ENCODE measurements around the gene ADGRG4. TPM values are rescaled to one million over a fixed set of nuclear protein-coding genes. Genes with fewer than 3 reads are reported as not detected.

ADGRG4 gene
- total and polyA plus RNA-seq, 4 donors: 0.32 to 1.5 TPM; not detected in 2

DNA sequence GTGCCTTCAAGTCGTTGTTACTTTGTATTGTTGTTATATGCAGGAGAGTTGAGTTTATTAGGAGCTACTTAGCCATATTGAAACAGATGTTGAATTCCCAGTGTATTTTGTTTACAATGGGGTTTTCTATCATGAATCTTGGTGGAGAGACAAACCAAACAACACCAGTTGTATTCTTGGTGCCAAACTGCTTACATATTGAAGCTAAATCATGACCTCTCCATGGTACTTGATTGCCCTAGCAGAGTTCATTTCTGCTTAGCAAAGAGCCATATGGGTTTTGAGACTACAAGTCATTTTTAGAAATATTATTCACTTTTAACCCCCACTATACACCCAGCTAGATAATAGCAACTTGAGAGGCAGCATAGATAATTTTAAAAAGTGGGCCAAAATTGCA lies 85.4 kb downstream of the ADGRG4 start:
- Histone ChIP-seq H3K27me3 (ENCODE audit: control insufficient read depth in 1 of 2, insufficient read depth in 2 of 2, low read length in 1 of 2) (no peaks in the 10 kb centered on the region), H3K9me3 (ENCODE audit: control insufficient read depth, low read length) (no peaks in the 10 kb centered on the region), H3K4me3 (ENCODE audit: low read length in 2 of 2) (no peak overlapping the region), H3K36me3 (ENCODE audit: control insufficient read depth in 1 of 2, insufficient read depth in 2 of 2, low read length in 1 of 2) (no peaks in the 10 kb centered on the region), H3K27ac (ENCODE audit: low read depth in 1 of 2, low read length in 2 of 2) (no peak overlapping the region), H3K4me1 (ENCODE audit: control insufficient read depth in 1 of 2, insufficient read depth in 2 of 2, low read length in 2 of 2) (no peaks in the 10 kb centered on the region)
- ATAC-seq (ENCODE audit: low FRiP score) (no peak), DNase-seq (no peak)
- 54 to 66% methylated on average over 1 of the region's 1 CpG for WGBS, 2 donors
- intact Hi-C loops (cut with DNase I): no loop called here

DNA sequence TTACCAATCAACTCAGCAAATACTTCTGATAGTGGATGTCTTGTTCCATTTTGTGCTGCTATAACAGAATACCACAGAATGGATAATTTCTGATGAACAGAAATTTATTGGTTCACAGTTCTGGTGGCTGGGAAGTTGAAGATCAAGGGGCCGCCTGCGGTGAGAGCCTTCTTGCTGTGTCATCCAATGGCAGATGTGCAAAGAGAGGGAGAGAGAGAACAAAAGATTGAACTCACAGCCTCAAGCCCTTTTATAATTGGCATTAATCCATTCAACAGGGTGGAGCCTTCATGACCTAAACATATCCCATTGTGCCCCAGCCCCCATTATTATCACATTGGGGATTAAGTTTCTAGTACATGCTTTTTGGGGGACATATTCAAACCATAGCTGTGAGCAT lies 86.1 kb downstream of the ADGRG4 start:
- H3K9me3 ChIP-seq (ENCODE audit: control insufficient read depth, low read length): no peaks in the 10 kb centered on the region
- no peaks in the 10 kb centered on the region for H3K27me3 ChIP-seq (ENCODE audit: control insufficient read depth in 1 of 2, insufficient read depth in 2 of 2, low read length in 1 of 2)
- no peak overlapping the region for H3K4me3 ChIP-seq (ENCODE audit: low read length in 2 of 2)
- no peaks in the 10 kb centered on the region for H3K36me3 ChIP-seq (ENCODE audit: control insufficient read depth in 1 of 2, insufficient read depth in 2 of 2, low read length in 1 of 2)
- intact Hi-C loops (cut with DNase I): no loop called here
- 77 to 84% methylated on average over 2 of the region's 2 CpGs for WGBS, 2 donors
- ATAC-seq (ENCODE audit: low FRiP score) (no peak), DNase-seq (no peak)
- H3K4me1 ChIP-seq (ENCODE audit: control insufficient read depth in 1 of 2, insufficient read depth in 2 of 2, low read length in 2 of 2): no peaks in the 10 kb centered on the region
- H3K27ac ChIP-seq (ENCODE audit: low read depth in 1 of 2, low read length in 2 of 2): no peak overlapping the region

DNA sequence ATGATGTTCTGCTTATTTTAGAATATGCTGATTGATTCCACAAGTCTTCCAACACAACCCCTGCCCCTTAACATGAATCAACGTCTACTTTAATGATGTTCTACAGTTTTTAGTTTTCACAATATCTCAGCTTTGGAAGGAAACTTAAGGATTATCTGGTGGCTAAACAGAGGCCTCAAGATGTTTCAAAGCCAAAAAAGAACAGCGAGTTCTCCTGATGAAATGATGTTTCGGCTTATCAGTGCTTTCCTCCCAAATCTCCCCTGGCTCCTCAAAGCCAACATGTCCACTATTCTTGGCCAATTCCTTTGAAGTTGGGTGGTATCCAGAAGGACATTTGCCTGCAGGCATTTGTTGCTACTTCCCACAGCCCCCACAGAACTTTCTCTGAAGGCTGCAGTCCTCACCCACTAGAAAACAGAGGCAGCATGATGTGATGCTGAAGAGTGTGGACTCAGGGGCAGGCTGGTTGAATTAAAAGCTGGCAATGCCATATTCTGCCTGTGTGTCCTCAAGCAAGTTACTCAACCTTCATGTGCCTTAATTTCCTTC lies 87.3 kb downstream of the ADGRG4 start:
- Histone ChIP-seq H3K4me3 (ENCODE audit: low read length in 2 of 2) (no peak overlapping the region), H3K9me3 (ENCODE audit: control insufficient read depth, low read length) (no peaks in the 10 kb centered on the region), H3K27ac (ENCODE audit: low read depth in 1 of 2, low read length in 2 of 2) (no peak overlapping the region), H3K4me1 (ENCODE audit: control insufficient read depth in 1 of 2, insufficient read depth in 2 of 2, low read length in 2 of 2) (no peaks in the 10 kb centered on the region), H3K36me3 (ENCODE audit: control insufficient read depth in 1 of 2, insufficient read depth in 2 of 2, low read length in 1 of 2) (no peaks in the 10 kb centered on the region), H3K27me3 (ENCODE audit: control insufficient read depth in 1 of 2, insufficient read depth in 2 of 2, low read length in 1 of 2) (no peaks in the 10 kb centered on the region)
- no peak for DNase-seq
- WGBS, 2 donors: 64 to 67% methylated on average over 3 of the region's 3 CpGs
- ATAC-seq (ENCODE audit: low FRiP score): no peak
- intact Hi-C loops (cut with DNase I): no loop called here

DNA sequence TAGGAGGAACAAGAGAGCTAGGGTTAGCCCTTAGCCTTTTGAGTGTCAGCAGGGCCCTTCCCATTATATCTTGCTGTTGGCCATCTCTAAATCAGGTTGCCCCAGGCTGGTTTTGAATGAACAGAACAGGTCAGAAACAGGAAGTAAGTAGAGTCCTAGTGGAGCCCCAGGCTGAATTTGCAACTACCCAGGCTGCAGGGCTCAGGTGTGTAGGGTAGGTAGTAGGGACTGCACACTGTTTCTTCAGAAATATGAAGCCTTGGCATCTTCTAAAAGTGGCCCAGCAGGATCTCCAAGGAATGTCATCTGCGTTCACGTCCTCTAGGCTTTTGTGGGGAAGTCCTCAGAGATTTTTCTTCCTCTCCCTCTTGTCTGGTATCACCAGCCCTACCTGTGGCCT lies 90.2 kb downstream of the ADGRG4 start:
- intact Hi-C loops (cut with DNase I): no loop called here
- no peak overlapping the region for H3K27ac ChIP-seq (ENCODE audit: low read depth in 1 of 2, low read length in 2 of 2)
- no peak for ATAC-seq (ENCODE audit: low FRiP score)

DNA sequence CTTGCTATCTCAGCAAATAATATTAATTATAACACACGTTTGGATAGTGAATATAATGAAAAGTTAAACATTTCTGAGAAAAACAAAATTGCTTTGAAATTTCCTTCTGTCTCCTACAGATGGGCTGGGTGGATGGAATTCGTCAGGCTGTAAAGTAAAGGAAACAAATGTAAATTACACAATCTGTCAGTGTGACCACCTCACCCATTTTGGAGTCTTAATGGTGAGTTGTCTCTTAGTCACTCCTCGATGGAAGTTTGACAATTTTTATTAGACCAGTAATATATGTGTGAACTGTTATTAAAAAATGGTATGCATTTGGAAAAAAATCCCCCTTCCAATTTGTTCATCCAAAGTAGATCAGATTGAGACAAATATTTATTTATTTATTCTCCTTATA lies 94.5 kb downstream of the ADGRG4 start:
- Histone ChIP-seq H3K9me3 (ENCODE audit: control insufficient read depth, low read length) (no peaks in the 10 kb centered on the region), H3K4me3 (ENCODE audit: low read length in 2 of 2) (no peak overlapping the region), H3K36me3 (ENCODE audit: control insufficient read depth in 1 of 2, insufficient read depth in 2 of 2, low read length in 1 of 2) (no peaks in the 10 kb centered on the region), H3K27ac (ENCODE audit: low read depth in 1 of 2, low read length in 2 of 2) (no peak overlapping the region), H3K4me1 (ENCODE audit: control insufficient read depth in 1 of 2, insufficient read depth in 2 of 2, low read length in 2 of 2) (no peaks in the 10 kb centered on the region), H3K27me3 (ENCODE audit: control insufficient read depth in 1 of 2, insufficient read depth in 2 of 2, low read length in 1 of 2) (no peaks in the 10 kb centered on the region)
- ATAC-seq (ENCODE audit: low FRiP score): no peak
- WGBS, 2 donors: 22 to 39% methylated on average over 3 of the region's 3 CpGs
- intact Hi-C loops (cut with DNase I): no loop called here
- DNase-seq: no peak

More for the DNA sequence above, 90.2 kb downstream of the ADGRG4 start:
- H3K27me3 ChIP-seq (ENCODE audit: control insufficient read depth in 1 of 2, insufficient read depth in 2 of 2, low read length in 1 of 2): no peaks in the 10 kb centered on the region
- H3K9me3 ChIP-seq (ENCODE audit: control insufficient read depth, low read length): no peaks in the 10 kb centered on the region
- no peak overlapping the region for H3K4me3 ChIP-seq (ENCODE audit: low read length in 2 of 2)
- WGBS, 2 donors: 78 to 92% methylated on average over 2 of the region's 2 CpGs
- DNase-seq: no peak
- H3K4me1 ChIP-seq (ENCODE audit: control insufficient read depth in 1 of 2, insufficient read depth in 2 of 2, low read length in 2 of 2): no peaks in the 10 kb centered on the region
- H3K36me3 ChIP-seq (ENCODE audit: control insufficient read depth in 1 of 2, insufficient read depth in 2 of 2, low read length in 1 of 2): no peaks in the 10 kb centered on the region

DNA sequence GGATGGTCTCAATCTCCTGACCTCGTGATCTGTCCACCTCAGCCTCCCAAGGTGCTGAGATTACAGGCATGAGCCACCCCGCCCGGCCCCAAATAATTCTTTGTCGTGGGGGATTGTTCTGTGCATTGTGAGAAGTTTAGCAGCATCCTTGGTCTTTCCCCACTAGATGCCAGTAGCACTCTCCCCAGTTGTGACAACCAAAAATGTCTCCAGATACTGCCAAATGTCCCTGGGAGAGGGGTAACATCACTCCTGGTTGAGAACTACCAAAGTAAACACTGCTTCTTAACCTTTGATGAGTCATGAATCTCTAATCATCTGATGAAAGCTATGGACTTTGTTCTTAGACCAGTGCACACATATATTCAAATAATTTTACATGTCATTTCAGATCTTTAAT lies 96.2 kb downstream of the ADGRG4 start:
- intact Hi-C loops (cut with DNase I): no loop called here
- WGBS, 2 donors: 60 to 75% methylated on average over 4 of the region's 4 CpGs
- no peaks in the 10 kb centered on the region for H3K36me3 ChIP-seq (ENCODE audit: control insufficient read depth in 1 of 2, insufficient read depth in 2 of 2, low read length in 1 of 2)
- H3K4me1 ChIP-seq (ENCODE audit: control insufficient read depth in 1 of 2, insufficient read depth in 2 of 2, low read length in 2 of 2): no peaks in the 10 kb centered on the region
- DNase-seq (no peak), ATAC-seq (ENCODE audit: low FRiP score) (no peak)
- H3K27me3 ChIP-seq (ENCODE audit: control insufficient read depth in 1 of 2, insufficient read depth in 2 of 2, low read length in 1 of 2): no peaks in the 10 kb centered on the region
- no peaks in the 10 kb centered on the region for H3K9me3 ChIP-seq (ENCODE audit: control insufficient read depth, low read length)
- no peak overlapping the region for H3K4me3 ChIP-seq (ENCODE audit: low read length in 2 of 2)
- no peak overlapping the region for H3K27ac ChIP-seq (ENCODE audit: low read depth in 1 of 2, low read length in 2 of 2)

DNA sequence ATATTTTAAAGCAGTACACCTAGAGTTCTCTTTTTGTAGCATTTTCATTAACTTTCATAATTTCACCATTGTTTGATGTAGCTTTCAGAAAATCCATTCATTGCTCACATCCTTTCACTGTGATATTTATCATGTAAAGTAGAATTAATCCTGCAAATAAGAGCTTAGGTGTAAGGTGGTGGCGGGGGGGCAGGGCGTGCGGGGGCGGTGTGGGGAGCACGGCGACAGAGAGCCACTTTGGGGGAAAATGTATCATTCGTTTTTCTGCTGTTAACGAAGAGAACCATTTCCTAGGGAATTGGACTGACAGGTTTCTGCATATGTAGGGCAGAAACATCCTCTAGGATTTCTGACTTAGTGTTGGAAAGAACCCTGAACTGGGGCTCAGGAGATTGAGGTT lies 104.4 kb downstream of the ADGRG4 start:
- intact Hi-C loops (cut with DNase I): no loop called here
- ATAC-seq (ENCODE audit: low FRiP score) (no peak), DNase-seq (no peak)
- Histone ChIP-seq H3K9me3 (ENCODE audit: control insufficient read depth, low read length) (no peaks in the 10 kb centered on the region), H3K4me1 (ENCODE audit: control insufficient read depth in 1 of 2, insufficient read depth in 2 of 2, low read length in 2 of 2) (no peaks in the 10 kb centered on the region), H3K4me3 (ENCODE audit: low read length in 2 of 2) (no peak overlapping the region), H3K36me3 (ENCODE audit: control insufficient read depth in 1 of 2, insufficient read depth in 2 of 2, low read length in 1 of 2) (no peaks in the 10 kb centered on the region), H3K27me3 (ENCODE audit: control insufficient read depth in 1 of 2, insufficient read depth in 2 of 2, low read length in 1 of 2) (no peaks in the 10 kb centered on the region), H3K27ac (ENCODE audit: low read depth in 1 of 2, low read length in 2 of 2) (no peak overlapping the region)
- WGBS, 2 donors: 60 to 77% methylated on average over 8 of the region's 8 CpGs

DNA sequence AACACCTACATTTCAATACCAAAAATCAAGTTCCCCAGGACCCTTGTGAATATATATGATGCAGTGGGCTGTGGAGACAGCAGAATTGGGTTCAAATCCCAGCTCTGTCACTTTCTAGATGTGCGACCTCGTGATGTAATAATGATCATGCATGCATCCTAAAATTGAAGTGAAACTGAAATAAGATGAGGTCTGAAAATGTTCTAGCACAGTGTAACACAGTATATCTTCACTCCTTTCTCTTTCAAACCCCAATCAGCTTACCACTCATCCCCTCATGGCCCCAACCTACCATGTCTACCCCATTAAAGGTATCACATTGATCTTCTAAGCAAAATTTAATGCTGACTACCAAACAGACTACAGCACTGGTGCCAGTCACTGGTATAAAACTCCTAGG lies 117.0 kb downstream of the ADGRG4 start:
- no peaks in the 10 kb centered on the region for H3K4me1 ChIP-seq (ENCODE audit: control insufficient read depth in 1 of 2, insufficient read depth in 2 of 2, low read length in 2 of 2)
- ATAC-seq (ENCODE audit: low FRiP score) (no peak), DNase-seq (no peak)
- intact Hi-C loops (cut with DNase I): no loop called here
- H3K4me3 ChIP-seq (ENCODE audit: low read length in 2 of 2): no peak overlapping the region
- WGBS, 2 donors: 63 to 81% methylated on average over 2 of the region's 2 CpGs
- no peaks in the 10 kb centered on the region for H3K9me3 ChIP-seq (ENCODE audit: control insufficient read depth, low read length)
- H3K27ac ChIP-seq (ENCODE audit: low read depth in 1 of 2, low read length in 2 of 2): no peak overlapping the region
- no peaks in the 10 kb centered on the region for H3K36me3 ChIP-seq (ENCODE audit: control insufficient read depth in 1 of 2, insufficient read depth in 2 of 2, low read length in 1 of 2)
- no peaks in the 10 kb centered on the region for H3K27me3 ChIP-seq (ENCODE audit: control insufficient read depth in 1 of 2, insufficient read depth in 2 of 2, low read length in 1 of 2)

DNA sequence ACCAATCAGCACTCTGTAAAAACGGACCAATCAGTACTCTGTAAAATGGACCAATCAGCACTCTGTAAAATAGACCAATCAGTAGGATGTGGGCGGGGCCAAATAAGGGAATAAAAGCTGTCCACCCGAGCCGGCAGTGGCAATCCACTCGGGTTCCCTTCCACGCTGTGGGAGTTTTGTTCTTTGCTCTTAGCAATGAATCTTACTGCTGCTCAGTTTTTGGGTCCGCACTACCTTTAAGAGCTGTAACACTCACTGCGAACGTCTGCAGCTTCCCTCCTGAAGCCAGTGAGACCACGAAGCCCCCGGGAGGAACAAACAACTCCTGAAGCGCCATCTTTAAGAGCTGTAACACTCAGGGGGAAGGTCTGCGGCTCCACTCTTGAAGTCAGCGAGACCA lies 120.6 kb downstream of the ADGRG4 start:
- intact Hi-C loops (cut with DNase I): no loop called here
- H3K9me3 ChIP-seq (ENCODE audit: control insufficient read depth, low read length): no peaks in the 10 kb centered on the region
- no peaks in the 10 kb centered on the region for H3K27me3 ChIP-seq (ENCODE audit: control insufficient read depth in 1 of 2, insufficient read depth in 2 of 2, low read length in 1 of 2)
- H3K4me3 ChIP-seq (ENCODE audit: low read length in 2 of 2): no peak overlapping the region
- H3K36me3 ChIP-seq (ENCODE audit: control insufficient read depth in 1 of 2, insufficient read depth in 2 of 2, low read length in 1 of 2): no peaks in the 10 kb centered on the region
- ATAC-seq (ENCODE audit: low FRiP score) (no peak), DNase-seq (no peak)
- 68 to 71% methylated on average over 14 of the region's 14 CpGs for WGBS, 2 donors
- no peak overlapping the region for H3K27ac ChIP-seq (ENCODE audit: low read depth in 1 of 2, low read length in 2 of 2)
- no peaks in the 10 kb centered on the region for H3K4me1 ChIP-seq (ENCODE audit: control insufficient read depth in 1 of 2, insufficient read depth in 2 of 2, low read length in 2 of 2)
